IMR-90 (cell line): ENCODE measurements around the gene RGS14. TPM values are rescaled to one million over a fixed set of nuclear protein-coding genes. Genes with fewer than 3 reads are reported as not detected.

Source experiments
- ATAC-seq: fragments of 200-7000 bp; cut with Tn5 transposase; 2 replicates; pipeline ENCODE4 v1.9.1; 2020; ENCODE audit warnings: low read depth, mild to moderate bottlenecking, moderate library complexity
- BruUV-seq: library from RNA; stranded (reverse); fragments of 400-500 nt; replicated peaks from 2 replicates; lab custom pipeline; 2021; lab: Mats Ljungman, UMichigan
- CTCF ChIA-PET: fragments of 300-600 bp; formaldehyde crosslinking; extraction: SDS; loops from one replicate; lab custom pipeline; 2021; ENCODE audit warnings: antibody characterized with exemption; lab: Yijun Ruan, JAX
- POLR2A ChIA-PET: fragments of 300-600 bp; sonication (Branson Sonifier 250); formaldehyde crosslinking; loops from one replicate; lab custom pipeline; 2022; ENCODE audit warnings: antibody characterized with exemption; ENCODE audit not compliant: unreplicated experiment; lab: Charles Lee
- DNase-seq: peaks from one replicate; pipeline ENCODE4 v3.0.0; 2013
- H2AFZ ChIP-seq: replicated peaks from 2 replicates; pipeline ENCODE3; 2013; ENCODE audit warnings: low read length, mild to moderate bottlenecking; ENCODE audit not compliant: poor library complexity
- H2AK5ac ChIP-seq: 2 replicates; pipeline ENCODE4 v1.6.1; 2013; ENCODE audit warnings: low read depth, low read length, inconsistent platforms
- H2AK9ac ChIP-seq: replicated peaks from 2 replicates; pipeline ENCODE3; 2013; ENCODE audit warnings: mild to moderate bottlenecking, low read depth, low read length, moderate library complexity; ENCODE audit not compliant: poor library complexity
- H2BK120ac ChIP-seq: 2 replicates; pipeline ENCODE4 v1.6.1; 2013; ENCODE audit warnings: low read depth, low read length, inconsistent platforms
- H2BK15ac ChIP-seq: 3 replicates; pipeline ENCODE4 v1.6.1; 2013; ENCODE audit warnings: low read depth, low read length, inconsistent platforms
- H2BK20ac ChIP-seq: 2 replicates; pipeline ENCODE4 v1.6.1; 2013; ENCODE audit warnings: low read depth, mild to moderate bottlenecking, inconsistent platforms, low read length, moderate library complexity
- H2BK5ac ChIP-seq: 2 replicates; pipeline ENCODE4 v1.6.1; 2013; ENCODE audit warnings: mild to moderate bottlenecking, low read depth, low read length, inconsistent platforms; ENCODE audit not compliant: poor library complexity, severe bottlenecking
- H3K14ac ChIP-seq: replicated peaks from 2 replicates; pipeline ENCODE4 v1.6.1; 2013; ENCODE audit warnings: low read depth, low read length, inconsistent platforms
- H3K18ac ChIP-seq: 2 replicates; pipeline ENCODE4 v1.6.1; 2013; ENCODE audit warnings: low read depth, low read length, control low read depth
- H3K23ac ChIP-seq: 2 replicates; pipeline ENCODE4 v1.6.1; 2013; ENCODE audit warnings: low read depth, low read length, inconsistent platforms
- H3K27ac ChIP-seq: 2 replicates; pipeline ENCODE4 v1.5.1; 2013; ENCODE audit warnings: mild to moderate bottlenecking, control low read depth, low read length; ENCODE audit not compliant: insufficient read depth
- H3K27me3 ChIP-seq: 2 replicates; pipeline ENCODE4 v1.6.1; 2013; ENCODE audit warnings: low read length; ENCODE audit not compliant: control insufficient read depth, insufficient read depth
- H3K36me3 ChIP-seq: 2 replicates; pipeline ENCODE4 v1.6.1; 2013; ENCODE audit warnings: low read length, mixed read lengths; ENCODE audit not compliant: control insufficient read depth, insufficient read depth
- H3K4ac ChIP-seq: 2 replicates; pipeline ENCODE4 v1.6.1; 2013; ENCODE audit warnings: low read depth, low read length, inconsistent platforms
- H3K4me1 ChIP-seq: 2 replicates; pipeline ENCODE4 v1.6.1; 2013; ENCODE audit warnings: low read length, mixed read lengths; ENCODE audit not compliant: control insufficient read depth, insufficient read depth
- H3K4me2 ChIP-seq: 2 replicates; pipeline ENCODE4 v1.6.1; 2013; ENCODE audit warnings: low read depth, mild to moderate bottlenecking, control low read depth, low read length, moderate library complexity
- H3K4me3 ChIP-seq: 2 replicates; pipeline ENCODE4 v1.5.1; 2013; ENCODE audit warnings: low read depth, mild to moderate bottlenecking, control low read depth, low read length, moderate library complexity; ENCODE audit not compliant: insufficient read depth
- H3K56ac ChIP-seq: 2 replicates; pipeline ENCODE4 v1.6.1; 2013; ENCODE audit warnings: low read length, inconsistent platforms; ENCODE audit not compliant: insufficient read depth; ENCODE audit errors: extremely low read depth
- H3K79me1 ChIP-seq, 2 experiments: 2 replicates each; pipeline ENCODE4 v1.6.1; 2013; ENCODE audit warnings: low read length in 2 of 2, inconsistent platforms in 1 of 2, low read depth in 1 of 2
- H3K9ac ChIP-seq: 2 replicates; pipeline ENCODE4 v1.6.1; 2013; ENCODE audit warnings: low read depth, low read length, control low read depth
- H3K9me1 ChIP-seq: 2 replicates; pipeline ENCODE4 v1.6.1; 2013; ENCODE audit warnings: low read length, inconsistent platforms; ENCODE audit not compliant: insufficient read depth
- H3K9me3 ChIP-seq: 2 replicates; pipeline ENCODE4 v1.6.1; 2013; ENCODE audit warnings: low read length; ENCODE audit not compliant: control insufficient read depth, insufficient read depth
- H4K20me1 ChIP-seq: 2 replicates; pipeline ENCODE4 v1.6.1; 2013; ENCODE audit warnings: low read length, inconsistent platforms; ENCODE audit not compliant: insufficient read depth
- H4K5ac ChIP-seq: 2 replicates; pipeline ENCODE4 v1.6.1; 2013; ENCODE audit warnings: mild to moderate bottlenecking, low read depth, low read length, control low read depth
- H4K8ac ChIP-seq, 2 experiments: 2 replicates each; pipeline ENCODE4 v1.6.1; 2013; ENCODE audit warnings: low read depth in 2 of 2, low read length in 2 of 2, control low read depth in 1 of 2, inconsistent platforms in 1 of 2
- H4K91ac ChIP-seq: 2 replicates; pipeline ENCODE4 v1.6.1; 2013; ENCODE audit warnings: low read depth, low read length, inconsistent platforms; ENCODE audit not compliant: insufficient read depth
- BHLHE40 ChIP-seq: fragments of 150-350 bp; IDR thresholded peaks from 2 replicates; pipeline ENCODE4 v1.6.1; 2016; ENCODE audit warnings: mild to moderate bottlenecking, low read depth, low read length
- CEBPB ChIP-seq: IDR thresholded peaks from 2 replicates; pipeline ENCODE4 v1.6.1; 2012; ENCODE audit warnings: low read depth, low read length, improper control_type of control experiment
- NFE2L2 ChIP-seq: fragments of 150-350 bp; IDR thresholded peaks from 2 replicates; pipeline ENCODE4 v1.6.1; 2016; ENCODE audit warnings: low read depth, mild to moderate bottlenecking, low read length
- RCOR1 ChIP-seq: IDR thresholded peaks from 2 replicates; pipeline ENCODE4 v1.6.1; 2012; ENCODE audit warnings: mild to moderate bottlenecking, low read length, improper control_type of control experiment; ENCODE audit not compliant: insufficient replicate concordance
- WGBS, 2 experiments: methylation state at CpG; one replicate each; pipeline versions ENCODE4 v1.1.5 to v1.1.7; 2013; ENCODE audit warnings: missing lambda C conversion rate in 2 of 2; ENCODE audit not compliant: insufficient read length in 1 of 2; ENCODE audit errors: extremely low coverage in 2 of 2; 5-methylcytosine and 5-hydroxymethylcytosine counted together
- dilution Hi-C: fragments of 300-500 bp; cut with HindIII; formaldehyde crosslinking; loops from one replicate; pipeline ENCODE4 v1.14.3; 2018; ENCODE audit warnings: low sequenced_read_pairs; ENCODE audit not compliant: unreplicated experiment
- in situ Hi-C: fragments of 300-500 bp; cut with MboI; formaldehyde crosslinking; loops from 3 replicates; pipeline ENCODE4 v1.14.3; 2019; ENCODE audit warnings: low sequenced_read_pairs, inconsistent platforms, mixed read lengths
- intact Hi-C: fragments of 100-400 bp; cut with micrococcal nuclease; formaldehyde crosslinking; loops from 2 replicates; pipeline ENCODE4 v1.10.0; 2022
- polyA plus RNA-seq, 3 experiments: library from polyadenylated mRNA; depleted of rRNA; stranded (reverse); fragments of >200 nt; gene quantifications; 2 replicates each; pipeline ENCODE4 v1.2.3, GENCODE V29; 2012; ENCODE audit warnings: low replicate concordance in 1 of 3
- total RNA-seq: library from RNA; depleted of rRNA; stranded (reverse); fragments of >200 nt; gene quantifications from 2 replicates; pipeline ENCODE4 v1.2.3, GENCODE V29; 2012

The RGS14 gene
- total and polyA plus RNA-seq, 2 of the 4 experiments (the other 2 are of a cell fraction), result 1.1 to 6.5 TPM

GRCh38 chr5:177388521-177389052 lies 30.9 kb downstream of the RGS14 start:
- BruUV-seq, result no TSS peak
- POLR2A ChIA-PET, result no interaction called here
- no peak overlapping the region for H3K9ac ChIP-seq

More at GRCh38 chr5:177388521-177389052, 30.9 kb downstream of the RGS14 start:
- Histone ChIP-seq H2AFZ (no peak overlapping the region), H3K79me1 (peaks cover 0 to 2% of the 10 kb centered on the region in 2 experiments; a peak in 1 of 4 replicates), H4K5ac (no peak overlapping the region), H2BK20ac (no peak overlapping the region), H3K23ac (no peak overlapping the region), H2BK5ac (no peak overlapping the region), H4K8ac (no peak overlapping the region), H3K4me2 (no peak overlapping the region), H4K20me1 (peaks cover 19% of the 10 kb centered on the region), H2BK15ac (no peak overlapping the region), H3K56ac (no peak overlapping the region), H2BK120ac (no peak overlapping the region), H3K4me3 (no peak overlapping the region), H3K14ac (0 out of 2 replicates have a peak overlapping the region, but pooled peaks have one; percentile 28), H4K91ac (no peak overlapping the region), H3K4ac (no peak overlapping the region), H2AK5ac (peak overlapping the region; percentile 37), H3K9me1 (peaks cover 13% of the 10 kb centered on the region), H3K27ac (no peak overlapping the region), H3K9me3 (no peaks in the 10 kb centered on the region), H3K18ac (no peak overlapping the region), H3K4me1 (peaks cover 16% of the 10 kb centered on the region), H3K27me3 (peaks cover 27% of the 10 kb centered on the region), H2AK9ac (no peak overlapping the region), H3K36me3 (no peaks in the 10 kb centered on the region)
- dilution Hi-C loops (no loop called here), intact Hi-C loops (no loop called here), in situ Hi-C loops (no loop called here)
- 91% methylated on average over 6 of the region's 10 CpGs; no CpG with 5 or more reads in 1 of the 2 experiments for WGBS, 2 experiments
- no peak for TF ChIP-seq NFE2L2
- no peak for TF ChIP-seq BHLHE40
- TF ChIP-seq RCOR1, result no peak
- no peak for TF ChIP-seq CEBPB
- no peak for ATAC-seq
- CTCF ChIA-PET, result interaction anchor here (0.5 to 1.5 kb wide), 4 partner anchors 9 to 69 kb away, joined by 3 to 14 read pairs (median 6); no protein-coding TSS in a partner anchor
- no peak for DNase-seq
